Spleen (tissue), 11 donors: ENCODE measurements around the gene PTPRA. TPM values are rescaled to one million over a fixed set of nuclear protein-coding genes. Genes with fewer than 3 reads are reported as not detected.

Source experiments
- DNase-seq: peaks from one replicate; pipeline ENCODE4 v3.0.0-alpha.2; 2020
- H3K27ac ChIP-seq, 8 donors: fragments of 200-600 bp; sonication (generic) in 7 of 8; 1 replicate in 4 of 8; 2 replicates in 4 of 8; pipeline versions ENCODE4 v1.5.0 to v1.8.0; 2016 to 2021; ENCODE audit warnings: inconsistent platforms in 4 of 8, mild to moderate bottlenecking in 4 of 8, moderate library complexity in 1 of 8
- H3K27me3 ChIP-seq, 7 donors: fragments of 200-600 bp; sonication (generic) in 6 of 7; replicated peaks in 1 of 7; 1 replicate in 4 of 7; 2 replicates in 3 of 7; pipeline versions ENCODE4 v1.5.0 to v1.8.0; 2016 to 2021; ENCODE audit warnings: inconsistent platforms in 3 of 7, mild to moderate bottlenecking in 1 of 7
- H3K36me3 ChIP-seq, 6 donors: fragments of 200-600 bp; sonication (generic) in 5 of 6; 1 replicate in 4 of 6; 2 replicates in 2 of 6; pipeline versions ENCODE4 v1.5.0 to v1.8.0; 2016 to 2021; ENCODE audit warnings: inconsistent platforms in 2 of 6
- H3K4me1 ChIP-seq, 6 donors: fragments of 200-600 bp; sonication (generic) in 5 of 6; 1 replicate in 3 of 6; 2 replicates in 3 of 6; pipeline versions ENCODE4 v1.5.0 to v1.8.0; 2016 to 2021; ENCODE audit warnings: inconsistent platforms in 3 of 6
- H3K4me3 ChIP-seq, 8 donors: fragments of 200-600 bp; sonication (generic) in 7 of 8; 1 replicate in 4 of 8; 2 replicates in 4 of 8; pipeline versions ENCODE4 v1.5.0 to v1.8.0; 2016 to 2021; ENCODE audit warnings: inconsistent platforms in 4 of 8, mild to moderate bottlenecking in 4 of 8, moderate library complexity in 2 of 8
- H3K9me3 ChIP-seq, 8 donors: fragments of 200-600 bp; sonication (generic) in 7 of 8; 1 replicate in 4 of 8; 2 replicates in 4 of 8; pipeline versions ENCODE4 v1.5.0 to v1.8.0; 2016 to 2021; ENCODE audit warnings: inconsistent platforms in 4 of 8
- CTCF ChIP-seq, 11 experiments: fragments of 200-600 bp in 7 of 11; fragments of 450-650 bp in 4 of 11; sonication (generic) in 4 of 11; IDR thresholded peaks in 8 of 11; conservative IDR thresholded peaks in 3 of 11; 1 replicate in 7 of 11; 2 replicates in 4 of 11; pipeline versions ENCODE4 v1.4.0 to v1.8.0; 2016 to 2021; ENCODE audit warnings: antibody characterized with exemption in 11 of 11, inconsistent platforms in 4 of 11, mild to moderate bottlenecking in 1 of 11
- POLR2A ChIP-seq, 3 donors: fragments of 450-650 bp; IDR thresholded peaks; one replicate each; pipeline ENCODE4 v1.5.1; 2017; ENCODE audit warnings: antibody characterized with exemption in 3 of 3, mild to moderate bottlenecking in 1 of 3
- POLR2AphosphoS5 ChIP-seq, 3 donors: sonication (generic); formaldehyde crosslinking; IDR thresholded peaks; one replicate each; pipeline ENCODE4 v1.5.1; 2017; ENCODE audit warnings: antibody characterized with exemption in 3 of 3
- WGBS, 5 donors: extraction: QIAGEN DNeasy Blood & Tissue Kit in 3 of 5; methylation state at CpG; one replicate each; pipeline versions ENCODE4 v1.1.5 to v1.1.7; 2013 to 2018; 5-methylcytosine and 5-hydroxymethylcytosine counted together
- intact Hi-C: fragments of 100-400 bp; cut with DNase I; formaldehyde crosslinking; loops from one replicate; pipeline ENCODE4 v1.15.0; 2023; ENCODE audit warnings: low total_unique reads
- polyA plus RNA-seq, 3 donors: library from polyadenylated mRNA; stranded (reverse); fragments of 200-250 nt; gene quantifications; one replicate each; pipeline ENCODE4 v1.2.1, GENCODE V29; 2013
- total RNA-seq, 7 donors: library from RNA; depleted of rRNA in 3 of 7; stranded (reverse); fragments of >200 nt in 3 of 7; fragmentation: NEBNext Ultra II Directional in 4 of 7; extraction: Animal tissue kit (Norgen Biotek cat#: 25700) in 4 of 7; gene quantifications; one replicate each; pipeline versions ENCODE4 v1.1.0 to v1.2.1, GENCODE V29; 2016 to 2021
- donor health status: healthy with polysubstance abuse.
- donor health status: DM: no; HTN: no; CAD: no; lungs with moderate emphysema.
- donor health status: DM: no; HTN: no; CAD: no.
- donor health status: Bipolar disorder and iron deficiency.
- donor health status: healthy.
- donor health status: DM: no; HTN: no; CAD: no.
- donor health status: DM: yes; HTN: yes; CAD: no.

The PTPRA gene
- total and polyA plus RNA-seq, 10 donors = 15.3 to 65.5 (median 52.4) TPM

DNA sequence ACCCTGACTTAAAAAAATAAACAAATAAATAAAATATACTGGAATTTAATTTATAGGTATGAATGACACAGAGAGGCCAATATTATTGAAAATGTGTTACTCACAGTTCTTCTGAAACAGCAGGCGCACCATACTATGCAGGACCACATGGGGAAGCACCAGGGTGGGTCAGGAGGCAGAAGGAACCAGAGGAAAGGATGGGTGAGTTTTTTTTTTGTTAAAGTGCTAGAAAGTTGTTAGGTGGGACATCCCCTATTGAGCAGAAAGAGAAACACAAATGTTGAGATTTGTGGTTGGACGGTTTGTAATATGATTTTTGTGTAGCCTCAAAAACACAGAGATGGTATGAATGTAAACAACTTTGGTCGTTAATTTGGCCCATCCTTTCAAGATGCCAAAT is 26.0 kb downstream of the PTPRA start:
- TF ChIP-seq POLR2AphosphoS5 (IDR thresholded peaks at IDR 0.05) (no peak), POLR2A (IDR thresholded peaks at IDR 0.05) (no peak), CTCF (IDR thresholded peaks at IDR 0.05 in 8 of 11, conservative IDR thresholded peaks at IDR 0.05 in 3 of 11) (no peak)
- no peak for DNase-seq
- no peaks in the 10 kb centered on the region for H3K27me3 ChIP-seq
- H3K36me3 ChIP-seq = peaks cover 0 to 10% (median 3%) of the 10 kb centered on the region in 6 donors
- H3K4me1 ChIP-seq = peaks cover 0 to 56% (median 33%) of the 10 kb centered on the region in 6 donors
- peaks cover 0 to 21% (median 11%) of the 10 kb centered on the region in 8 donors for H3K9me3 ChIP-seq
- no peak overlapping the region for H3K27ac ChIP-seq
- no peak overlapping the region for H3K4me3 ChIP-seq
- WGBS, 5 donors = 49 to 74% (median 69%) methylated on average over 3 of the region's 3 CpGs
- intact Hi-C loops = no loop called here

DNA sequence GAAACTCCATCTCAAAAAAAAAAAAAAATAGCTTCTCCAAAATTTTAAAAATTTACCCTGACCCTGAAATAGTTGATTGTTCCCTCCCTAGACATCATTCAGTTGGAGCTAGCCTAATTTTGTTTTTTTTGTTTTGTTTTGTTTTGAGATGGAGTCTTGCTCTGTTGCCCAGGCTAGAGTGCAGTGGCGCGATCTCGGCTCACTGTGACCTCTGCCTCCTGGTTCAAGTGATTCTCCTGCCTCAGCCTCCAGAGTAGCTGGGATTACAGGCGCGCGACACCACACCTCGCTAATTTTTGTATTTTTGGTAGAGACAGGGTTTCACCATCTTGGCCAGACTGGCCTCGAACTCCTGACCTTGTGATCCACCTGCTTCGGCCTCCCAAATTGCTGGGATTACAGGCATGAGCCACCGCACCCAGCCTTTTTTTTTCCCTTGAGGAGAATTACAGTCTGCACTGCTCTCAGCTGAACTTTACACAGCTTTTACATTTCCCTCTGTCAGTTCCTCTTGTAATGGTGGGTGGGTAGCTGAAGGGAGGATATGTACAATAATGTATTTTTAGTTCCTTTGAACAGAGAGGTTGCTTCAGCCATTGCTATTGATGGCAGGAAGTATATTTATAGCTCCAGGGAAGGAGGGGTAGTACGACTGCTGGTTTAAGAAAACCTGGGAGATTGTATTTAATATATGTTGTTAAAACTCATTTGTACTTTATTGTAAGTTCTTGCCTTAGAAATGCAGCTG is 27.7 kb downstream of the PTPRA start:
- H3K36me3 ChIP-seq = no peaks in the 10 kb centered on the region
- no peak for DNase-seq
- TF ChIP-seq POLR2AphosphoS5 (IDR thresholded peaks at IDR 0.05) (no peak), CTCF (IDR thresholded peaks at IDR 0.05 in 8 of 11, conservative IDR thresholded peaks at IDR 0.05 in 3 of 11) (no peak)
- peaks cover 0 to 55% (median 33%) of the 10 kb centered on the region in 6 donors for H3K4me1 ChIP-seq
- H3K9me3 ChIP-seq = peaks cover 0 to 8% (median 0%) of the 10 kb centered on the region in 8 donors
- intact Hi-C loops = no loop called here
- WGBS, 5 donors = 47 to 66% (median 62%) methylated on average over 11 of the region's 11 CpGs
- no peak overlapping the region for H3K4me3 ChIP-seq
- peak overlapping the region in 5 of 8 donors; percentile 12 to 54 (median 44) for H3K27ac ChIP-seq
- no peaks in the 10 kb centered on the region for H3K27me3 ChIP-seq

DNA sequence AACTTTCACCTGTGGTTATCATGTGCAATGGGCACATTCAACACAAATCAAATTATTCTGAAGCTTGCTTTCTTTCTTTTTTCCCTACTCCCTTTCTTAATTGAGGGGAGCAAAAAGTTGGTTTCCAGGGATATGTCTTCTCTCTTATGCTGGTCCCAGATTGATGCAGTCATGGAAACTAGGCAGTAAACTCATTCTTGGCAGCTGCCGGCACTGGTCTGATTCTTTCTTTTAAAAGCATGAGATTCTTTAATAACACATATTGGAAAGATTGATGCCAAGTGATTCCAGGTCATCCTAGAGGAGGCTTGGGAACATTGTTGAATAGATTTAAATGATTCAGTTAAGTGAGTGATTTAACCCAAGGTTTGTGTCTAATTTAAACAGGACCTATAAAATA is 29.0 kb downstream of the PTPRA start:
- Histone ChIP-seq H3K4me3 (no peak overlapping the region), H3K36me3 (no peaks in the 10 kb centered on the region), H3K9me3 (no peaks in the 10 kb centered on the region), H3K27ac (no peak overlapping the region), H3K4me1 (peaks cover 0 to 58% (median 33%) of the 10 kb centered on the region in 6 donors), H3K27me3 (no peaks in the 10 kb centered on the region)
- no peak for DNase-seq
- TF ChIP-seq CTCF (IDR thresholded peaks at IDR 0.05 in 8 of 11, conservative IDR thresholded peaks at IDR 0.05 in 3 of 11) = no peak
- no peak for TF ChIP-seq POLR2AphosphoS5 (IDR thresholded peaks at IDR 0.05)
- no peak for TF ChIP-seq POLR2A (IDR thresholded peaks at IDR 0.05)
- intact Hi-C loops = no loop called here
- 0 to 82% (median 36%) methylated on average over 1 of the region's 1 CpG for WGBS, 5 donors

DNA sequence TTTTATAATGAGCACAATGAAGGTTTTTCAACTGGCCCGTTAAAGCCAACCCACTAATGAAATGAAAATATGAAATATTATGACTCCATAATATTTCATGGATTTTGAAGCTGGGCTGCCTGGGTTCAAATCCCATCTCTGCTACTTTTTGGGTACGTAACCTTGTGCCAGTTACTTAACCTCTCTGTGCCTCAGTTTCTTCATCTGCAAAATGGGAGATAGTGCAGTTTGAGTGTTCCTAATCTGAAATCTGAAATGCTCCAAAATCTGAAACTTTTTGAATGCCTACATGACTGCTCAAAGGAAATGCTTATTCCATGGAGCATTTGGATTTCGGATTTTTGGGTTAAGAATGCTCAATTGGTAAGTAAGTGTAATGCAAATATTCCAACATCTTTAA is 29.5 kb downstream of the PTPRA start:
- intact Hi-C loops = no loop called here
- 93 to 98% (median 96%) methylated on average over 3 of the region's 3 CpGs for WGBS, 5 donors

More for the DNA sequence above, 29.5 kb downstream of the PTPRA start:
- H3K4me3 ChIP-seq = no peak overlapping the region
- no peaks in the 10 kb centered on the region for H3K27me3 ChIP-seq
- H3K4me1 ChIP-seq = peaks cover 0 to 62% (median 33%) of the 10 kb centered on the region in 6 donors
- no peaks in the 10 kb centered on the region for H3K36me3 ChIP-seq
- TF ChIP-seq POLR2AphosphoS5 (IDR thresholded peaks at IDR 0.05) (no peak), POLR2A (IDR thresholded peaks at IDR 0.05) (no peak), CTCF (IDR thresholded peaks at IDR 0.05 in 8 of 11, conservative IDR thresholded peaks at IDR 0.05 in 3 of 11) (no peak)
- DNase-seq = no peak
- H3K27ac ChIP-seq = no peak overlapping the region
- no peaks in the 10 kb centered on the region for H3K9me3 ChIP-seq
